CD14-positive monocyte (primary cell): ENCODE measurements around the gene G6PC1. TPM values are rescaled to one million over a fixed set of nuclear protein-coding genes. Genes with fewer than 3 reads are reported as not detected.
"Not testable (repeated sequence)": the region's sequence is repeated elsewhere in the genome, so short reads cannot be mapped to it uniquely, and the experiment has no call there.

Experiments
- DNase-seq, 3 donors: peaks; one replicate each; pipeline ENCODE4 v3.0.0-alpha.2; 2011 to 2022
- H2AFZ ChIP-seq: 2 replicates; pipeline ENCODE4 v1.6.0; 2012; ENCODE audit warnings: mild to moderate bottlenecking, low read depth, low read length, inconsistent platforms; ENCODE audit not compliant: insufficient read depth, poor library complexity, severe bottlenecking
- H3K27ac ChIP-seq, 2 donors: 1 replicate in 1 of 2; 2 replicates in 1 of 2; pipeline ENCODE4 v1.5.1; 2012 to 2013; ENCODE audit warnings: low read length in 2 of 2, control low read depth in 1 of 2, inconsistent platforms in 1 of 2, low read depth in 1 of 2, mild to moderate bottlenecking in 1 of 2
- H3K27me3 ChIP-seq, 2 donors: one replicate each; pipeline versions ENCODE4 v1.6.0 to v1.6.1; 2011 to 2013; ENCODE audit warnings: low read length in 2 of 2; ENCODE audit not compliant: control insufficient read depth in 2 of 2, insufficient read depth in 2 of 2
- H3K36me3 ChIP-seq, 2 donors: replicated peaks in 1 of 2; 1 replicate in 1 of 2; 2 replicates in 1 of 2; pipeline versions ENCODE4 v1.5.1 to v1.6.1; 2012 to 2013; ENCODE audit warnings: low read length in 2 of 2, control low read depth in 1 of 2, inconsistent platforms in 1 of 2, mild to moderate bottlenecking in 1 of 2; ENCODE audit not compliant: insufficient read depth in 2 of 2, control insufficient read depth in 1 of 2
- H3K4me1 ChIP-seq, 2 donors: 1 replicate in 1 of 2; 2 replicates in 1 of 2; pipeline versions ENCODE4 v1.5.1 to v1.6.1; 2012 to 2013; ENCODE audit warnings: low read length in 2 of 2, control low read depth in 1 of 2, inconsistent platforms in 1 of 2, mild to moderate bottlenecking in 1 of 2, moderate library complexity in 1 of 2; ENCODE audit not compliant: insufficient read depth in 2 of 2, control insufficient read depth in 1 of 2
- H3K4me2 ChIP-seq: replicated peaks from 2 replicates; pipeline ENCODE3; 2012; ENCODE audit warnings: low read length, moderate library complexity, mild to moderate bottlenecking; ENCODE audit not compliant: poor library complexity, severe bottlenecking; ENCODE audit errors: extremely low read depth
- H3K4me3 ChIP-seq, 3 experiments: fragments of 200-600 bp in 1 of 3; sonication (generic) in 1 of 3; replicated peaks in 1 of 3; 1 replicate in 2 of 3; 2 replicates in 1 of 3; pipeline ENCODE4 v1.5.1; 2011 to 2013; ENCODE audit warnings: low read length in 3 of 3, mild to moderate bottlenecking in 3 of 3, control low read depth in 2 of 3, low read depth in 2 of 3, inconsistent platforms in 1 of 3, moderate library complexity in 1 of 3
- H3K79me2 ChIP-seq: 2 replicates; pipeline ENCODE4 v1.6.0; 2012; ENCODE audit warnings: mild to moderate bottlenecking, control low read depth, inconsistent platforms, low read length, moderate library complexity; ENCODE audit not compliant: insufficient read depth
- H3K9ac ChIP-seq: 2 replicates; pipeline ENCODE4 v1.6.0; 2017; ENCODE audit warnings: low read length, mild to moderate bottlenecking; ENCODE audit not compliant: insufficient read depth, poor library complexity, severe bottlenecking
- H3K9me3 ChIP-seq, 2 donors: replicated peaks in 1 of 2; 1 replicate in 1 of 2; 2 replicates in 1 of 2; pipeline versions ENCODE4 v1.5.1 to v1.6.1; 2012 to 2013; ENCODE audit warnings: low read length in 2 of 2, control low read depth in 1 of 2; ENCODE audit not compliant: control insufficient read depth in 1 of 2, insufficient read depth in 1 of 2
- H4K20me1 ChIP-seq: 2 replicates; pipeline ENCODE4 v1.6.0; 2012; ENCODE audit warnings: mild to moderate bottlenecking, low read length, control low read depth, moderate library complexity; ENCODE audit not compliant: insufficient read depth
- H3K27ac Mint-ChIP-seq, 7 donors: one replicate each; pipeline ENCODE4 v1.8.0; 2020; ENCODE audit warnings: mild to moderate bottlenecking in 7 of 7, mixed read lengths in 7 of 7, moderate library complexity in 6 of 7, inconsistent platforms in 2 of 7
- H3K27me3 Mint-ChIP-seq, 3 donors: one replicate each; pipeline ENCODE4 v1.8.0; 2021 to 2022; ENCODE audit warnings: low read depth in 3 of 3, mild to moderate bottlenecking in 3 of 3, mixed read lengths in 3 of 3, moderate library complexity in 3 of 3, inconsistent platforms in 1 of 3
- H3K36me3 Mint-ChIP-seq, 2 donors: one replicate each; pipeline ENCODE4 v1.8.0; 2020; ENCODE audit warnings: mixed read lengths in 2 of 2, inconsistent platforms in 1 of 2, mild to moderate bottlenecking in 1 of 2
- H3K4me1 Mint-ChIP-seq: one replicate; pipeline ENCODE4 v1.8.0; 2020; ENCODE audit warnings: mild to moderate bottlenecking, mixed read lengths
- H3K4me3 Mint-ChIP-seq, 2 donors: one replicate each; pipeline ENCODE4 v1.8.0; 2020; ENCODE audit warnings: mild to moderate bottlenecking in 2 of 2, mixed read lengths in 2 of 2, moderate library complexity in 1 of 2
- H3K9me3 Mint-ChIP-seq, 7 donors: one replicate each; pipeline ENCODE4 v1.8.0; 2020 to 2022; ENCODE audit warnings: mixed read lengths in 7 of 7, mild to moderate bottlenecking in 6 of 7, moderate library complexity in 6 of 7, inconsistent platforms in 2 of 7
- CTCF ChIP-seq: fragments of 200-600 bp; IDR thresholded peaks from one replicate; pipeline ENCODE4 v1.8.0; 2022; ENCODE audit warnings: antibody characterized with exemption, mild to moderate bottlenecking
- WGBS: methylation state at CpG from one replicate; pipeline ENCODE4 v1.1.5; 2013; ENCODE audit warnings: missing lambda C conversion rate; ENCODE audit not compliant: insufficient coverage; 5-methylcytosine and 5-hydroxymethylcytosine counted together
- intact Hi-C, 2 donors: fragments of 100-400 bp; cut with micrococcal nuclease; formaldehyde crosslinking; loops; one replicate each; pipeline versions ENCODE4 v1.15.0 to v1.15.1; 2023
- polyA plus RNA-seq, 3 donors: library from polyadenylated mRNA; depleted of rRNA in 1 of 3; unstranded in 2 of 3; stranded (reverse) in 1 of 3; fragments of 300-500 nt in 2 of 3; fragments of >200 nt in 1 of 3; fragmentation: Illumina TruSeq in 2 of 3; gene quantifications; 1 replicate in 2 of 3; 2 replicates in 1 of 3; pipeline ENCODE4 v1.2.3, GENCODE V29; 2012 to 2021

The G6PC1 gene
- polyA plus RNA-seq, 3 donors: not detected

DNA sequence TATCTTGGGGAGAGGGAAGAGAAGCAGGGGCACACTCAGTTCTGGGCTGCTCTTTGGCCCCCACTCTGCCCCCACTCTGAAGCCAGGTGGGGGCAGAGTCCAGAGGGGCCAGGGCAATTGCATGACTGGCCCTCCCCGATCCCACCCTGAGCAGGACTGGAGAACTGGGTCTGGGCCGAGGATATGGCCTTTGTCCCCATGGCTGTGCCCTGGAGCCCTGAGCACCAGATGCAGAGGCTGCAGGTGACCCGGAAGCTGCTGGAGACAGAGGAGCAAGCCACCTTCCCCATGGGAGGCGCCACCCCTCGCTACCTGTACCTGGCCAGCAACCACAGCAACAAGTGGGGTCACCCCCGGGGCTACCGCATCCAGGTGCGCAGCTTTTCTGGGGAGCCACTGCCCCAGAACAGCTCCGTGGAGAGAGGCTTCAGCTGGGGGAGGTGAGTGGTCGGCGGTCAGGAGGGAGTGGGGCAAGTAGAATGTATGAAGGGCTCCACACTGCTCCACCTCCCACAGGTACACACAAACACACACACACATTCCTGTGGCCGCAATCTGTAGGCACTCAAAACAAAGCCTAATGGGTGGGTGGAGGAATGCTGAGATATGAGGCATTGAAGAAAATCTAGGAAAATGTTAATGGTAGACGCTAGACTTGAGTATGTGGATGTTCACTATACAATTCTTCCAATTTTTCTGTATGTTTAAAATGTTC, 28.2 kb upstream of the G6PC1 start:
- DNase-seq: no peak
- Histone ChIP-seq H4K20me1 (no peaks in the 10 kb centered on the region), H3K4me1 (no peaks in the 10 kb centered on the region), H3K4me3 (no peak overlapping the region), H3K36me3 (no peaks in the 10 kb centered on the region), H3K4me2 (no peak overlapping the region), H3K79me2 (no peaks in the 10 kb centered on the region), H3K27ac (no peak overlapping the region), H3K9me3 (peaks cover 0 to 10% of the 10 kb centered on the region in 2 donors), H3K9ac (no peak overlapping the region), H2AFZ (no peak overlapping the region), H3K27me3 (no peaks in the 10 kb centered on the region)
- Mint-ChIP-seq H3K4me3 (no peak overlapping the region), H3K27ac (no peak overlapping the region), H3K9me3 (peaks cover 5 to 22% (median 14%) of the 10 kb centered on the region in 7 donors), H3K4me1 (peaks cover 3% of the 10 kb centered on the region), H3K27me3 (peaks cover 0 to 6% (median 0%) of the 10 kb centered on the region in 3 donors), H3K36me3 (peaks cover 0 to 3% of the 10 kb centered on the region in 2 donors)
- intact Hi-C loops: no loop called here
- 100% methylated on average over 3 of the region's 13 CpGs for WGBS
- TF ChIP-seq CTCF: no peak

DNA sequence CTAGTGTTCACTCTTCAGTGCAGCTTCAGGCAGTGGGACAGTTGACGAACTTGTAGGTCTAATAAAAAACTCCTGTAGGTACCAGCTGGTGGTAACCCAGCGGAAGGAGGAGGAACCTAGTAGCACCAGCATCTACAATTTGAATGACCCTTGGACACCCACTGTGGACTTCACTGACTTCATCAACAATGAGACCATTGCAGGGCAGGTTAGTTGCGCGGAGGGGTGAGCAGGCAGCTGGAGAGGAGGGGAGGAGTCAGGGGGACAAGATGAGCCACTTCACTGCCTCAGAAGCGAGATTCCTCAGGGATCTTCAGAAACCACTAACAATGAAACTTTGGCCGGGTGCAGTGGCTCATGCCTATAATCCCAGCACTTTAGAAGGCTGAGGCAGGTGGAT, 27.3 kb upstream of the G6PC1 start:
- Mint-ChIP-seq H3K4me3 (no peak overlapping the region), H3K4me1 (peaks cover 3% of the 10 kb centered on the region), H3K36me3 (peaks cover 0 to 3% of the 10 kb centered on the region in 2 donors), H3K27me3 (peaks cover 4 to 10% (median 5%) of the 10 kb centered on the region in 3 donors), H3K27ac (no peak overlapping the region), H3K9me3 (peaks cover 5 to 22% (median 14%) of the 10 kb centered on the region in 7 donors)
- Histone ChIP-seq H3K9me3 (peaks cover 0 to 10% of the 10 kb centered on the region in 2 donors), H3K4me1 (no peaks in the 10 kb centered on the region), H3K79me2 (no peaks in the 10 kb centered on the region), H3K27ac (no peak overlapping the region), H3K27me3 (no peaks in the 10 kb centered on the region), H3K4me3 (no peak overlapping the region), H3K4me2 (no peak overlapping the region), H2AFZ (no peak overlapping the region), H3K36me3 (no peaks in the 10 kb centered on the region), H3K9ac (no peak overlapping the region), H4K20me1 (no peaks in the 10 kb centered on the region)
- no peak for TF ChIP-seq CTCF
- intact Hi-C loops: no loop called here
- no peak for DNase-seq
- WGBS: 84% methylated on average over 2 of the region's 6 CpGs

DNA sequence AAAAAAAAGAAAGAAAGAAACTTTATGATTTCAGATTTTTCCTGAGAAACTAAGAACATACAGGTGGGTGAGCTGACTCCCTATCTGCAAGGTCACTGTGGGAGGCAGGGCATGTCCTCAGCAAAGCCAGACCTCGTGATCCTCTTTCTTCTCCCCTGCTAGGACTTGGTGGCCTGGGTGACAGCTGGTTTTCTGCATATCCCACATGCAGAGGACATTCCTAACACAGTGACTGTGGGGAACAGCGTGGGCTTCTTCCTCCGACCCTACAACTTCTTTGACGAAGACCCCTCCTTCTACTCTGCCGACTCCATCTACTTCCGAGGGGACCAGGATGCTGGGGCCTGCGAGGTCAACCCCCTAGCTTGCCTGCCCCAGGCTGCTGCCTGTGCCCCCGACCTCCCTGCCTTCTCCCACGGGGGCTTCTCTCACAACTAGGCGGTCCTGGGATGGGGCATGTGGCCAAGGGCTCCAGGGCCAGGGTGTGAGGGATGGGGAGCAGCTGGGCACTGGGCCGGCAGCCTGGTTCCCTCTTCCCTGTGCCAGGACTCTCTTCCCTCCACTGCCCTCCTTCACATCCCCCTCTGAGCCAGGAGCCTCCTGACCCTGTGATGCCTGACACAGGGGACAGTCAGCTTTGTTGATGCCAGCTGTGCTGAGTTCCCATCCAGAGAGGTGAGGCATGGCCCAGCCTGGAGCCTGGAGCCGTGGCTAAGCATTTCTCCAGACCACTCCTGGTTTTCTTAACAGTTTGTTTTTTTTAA, 26.5 kb upstream of the G6PC1 start:
- WGBS: 86% methylated on average over 1 of the region's 12 CpGs
- H3K27ac Mint-ChIP-seq: not testable (repeated sequence)

More for the DNA sequence above, 26.5 kb upstream of the G6PC1 start:
- H3K4me1 Mint-ChIP-seq, H2AFZ ChIP-seq, DNase-seq, H3K79me2 ChIP-seq, intact Hi-C loops, H4K20me1 ChIP-seq, H3K36me3 Mint-ChIP-seq, H3K4me3 ChIP-seq, H3K4me1 ChIP-seq, H3K9ac ChIP-seq, H3K4me3 Mint-ChIP-seq, H3K36me3 ChIP-seq, H3K27me3 ChIP-seq, H3K4me2 ChIP-seq, H3K9me3 ChIP-seq, H3K27ac ChIP-seq: not testable (repeated sequence)
- peaks cover 5 to 22% (median 14%) of the 10 kb centered on the region in 7 donors for H3K9me3 Mint-ChIP-seq
- peaks cover 7 to 10% (median 8%) of the 10 kb centered on the region in 3 donors for H3K27me3 Mint-ChIP-seq
